DMS153 (cell line): ENCODE measurements around the gene CD200.

Experiments used
- DNase-seq: peaks from one replicate; lab custom pipeline; 2025; lab: John Stamatoyannopoulos, UW

Gene CD200, protein sequence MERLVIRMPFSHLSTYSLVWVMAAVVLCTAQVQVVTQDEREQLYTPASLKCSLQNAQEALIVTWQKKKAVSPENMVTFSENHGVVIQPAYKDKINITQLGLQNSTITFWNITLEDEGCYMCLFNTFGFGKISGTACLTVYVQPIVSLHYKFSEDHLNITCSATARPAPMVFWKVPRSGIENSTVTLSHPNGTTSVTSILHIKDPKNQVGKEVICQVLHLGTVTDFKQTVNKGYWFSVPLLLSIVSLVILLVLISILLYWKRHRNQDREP

DNA sequence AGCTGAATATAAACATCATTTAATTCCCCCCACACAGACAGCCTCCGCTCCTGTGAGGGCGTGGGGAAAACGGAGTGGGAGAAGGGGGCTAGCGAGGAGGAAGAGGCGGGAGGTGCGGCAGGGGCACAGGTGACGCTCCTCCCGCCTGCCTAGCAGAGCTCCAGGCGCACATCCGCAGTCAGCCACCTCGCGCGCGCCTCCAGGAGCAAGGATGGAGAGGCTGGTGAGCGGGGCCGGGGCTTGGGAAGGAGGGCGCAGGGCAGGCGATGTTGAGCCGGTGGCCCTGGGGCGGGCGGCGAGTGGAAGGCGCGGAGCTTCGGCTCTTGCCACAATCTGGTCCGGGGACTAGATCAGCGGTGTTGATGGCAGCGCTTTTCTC, at the start of gene CD200:
Gene CD200, plus strand, starts transcription at position 155 of the 379 bp plus-strand sequence. Its CDS starts 57 bp downstream, at position 212.
- DNase-seq, result peak; percentile 65

DNA sequence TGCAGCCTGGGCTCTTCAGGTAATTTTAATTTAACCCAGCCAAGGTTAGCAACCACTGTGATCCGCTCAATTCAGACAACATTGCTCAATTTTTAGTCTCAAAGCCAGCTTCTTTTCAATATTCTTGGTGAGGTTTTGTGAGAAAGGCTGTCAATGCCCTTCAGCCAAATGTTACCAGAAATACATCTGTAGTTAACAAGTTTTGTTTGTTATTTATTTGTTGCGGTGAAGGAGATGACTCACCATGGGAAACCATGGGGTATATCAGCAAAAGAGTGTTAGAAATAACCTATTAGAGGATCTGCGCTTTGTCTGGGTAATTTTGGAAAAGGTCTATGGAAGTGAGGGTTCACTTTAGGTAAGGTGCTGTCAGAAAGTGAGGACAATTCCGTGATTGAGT, 43.9 kb upstream of the CD200 start:
- DNase-seq, result no peak

DNA sequence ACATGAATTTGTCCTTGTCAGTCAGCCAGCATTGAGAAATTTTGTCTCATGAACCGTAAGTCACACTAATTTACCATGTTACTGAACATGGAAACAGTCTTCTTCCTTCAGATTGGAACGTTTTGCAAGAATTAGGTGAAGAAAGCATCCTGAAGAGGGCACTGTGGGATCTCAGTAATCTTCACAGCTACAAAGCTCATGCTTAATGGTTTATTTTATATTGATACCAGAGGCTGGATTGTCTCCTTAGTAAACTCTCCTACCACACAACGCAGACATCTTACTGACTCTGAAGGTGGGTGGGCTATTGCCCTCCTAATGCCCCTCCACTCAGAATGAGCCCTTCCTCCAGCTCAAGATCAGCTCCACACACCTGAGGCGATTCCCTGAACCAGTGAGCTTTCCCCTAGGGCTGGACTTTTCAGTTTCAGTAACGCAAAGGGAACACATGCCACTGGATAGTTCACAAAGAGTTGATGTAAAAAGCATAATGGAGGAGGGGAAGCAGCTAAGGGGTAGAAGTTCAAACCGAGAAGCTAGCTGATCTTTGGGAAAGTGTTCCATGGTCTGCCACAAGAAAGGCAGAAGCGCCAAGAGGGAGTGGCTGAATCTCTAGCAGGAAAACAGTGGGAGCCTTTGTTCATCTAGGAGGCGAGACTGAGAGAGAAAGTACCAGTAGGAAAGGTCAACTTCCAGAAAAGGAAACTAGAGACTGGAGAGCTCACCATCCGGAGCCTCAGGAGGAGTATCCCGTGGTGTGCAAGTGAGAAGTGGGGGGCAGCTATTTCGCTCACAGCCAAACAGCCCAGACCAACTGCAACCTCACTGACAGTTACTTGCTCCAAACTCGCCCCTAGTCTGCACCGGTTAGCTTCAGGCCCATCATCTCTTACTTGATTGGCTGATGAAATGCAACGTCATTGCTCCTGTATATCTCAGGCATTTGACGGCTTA, 39.3 kb upstream of the CD200 start, which contains the start of gene SLC9C1:
Gene SLC9C1, minus strand, starts transcription at position 849 of the 954 bp plus-strand sequence. CDS start 7,425 bp downstream, outside the sequence.
- peak; percentile 62 for DNase-seq

DNA sequence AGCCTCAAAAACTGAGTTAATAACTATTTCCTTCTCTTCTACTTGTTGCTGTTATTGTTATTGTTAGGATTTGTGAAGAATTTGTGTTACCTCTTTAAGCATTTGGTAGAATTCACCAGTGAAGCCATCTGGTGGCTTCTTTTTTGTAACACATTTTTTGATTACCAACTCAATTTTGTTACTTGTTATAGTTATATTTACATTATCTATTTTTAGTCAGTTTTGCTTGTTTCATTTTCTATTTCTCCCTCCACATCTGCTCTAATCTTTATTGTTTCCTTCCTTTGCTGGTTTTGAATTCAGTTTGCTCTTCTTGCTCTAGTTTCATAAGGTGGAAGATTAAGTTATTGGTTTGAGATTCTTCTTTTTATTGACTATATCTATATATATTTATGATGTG, 35.2 kb upstream of the CD200 start:
- DNase-seq, result no peak

DNA sequence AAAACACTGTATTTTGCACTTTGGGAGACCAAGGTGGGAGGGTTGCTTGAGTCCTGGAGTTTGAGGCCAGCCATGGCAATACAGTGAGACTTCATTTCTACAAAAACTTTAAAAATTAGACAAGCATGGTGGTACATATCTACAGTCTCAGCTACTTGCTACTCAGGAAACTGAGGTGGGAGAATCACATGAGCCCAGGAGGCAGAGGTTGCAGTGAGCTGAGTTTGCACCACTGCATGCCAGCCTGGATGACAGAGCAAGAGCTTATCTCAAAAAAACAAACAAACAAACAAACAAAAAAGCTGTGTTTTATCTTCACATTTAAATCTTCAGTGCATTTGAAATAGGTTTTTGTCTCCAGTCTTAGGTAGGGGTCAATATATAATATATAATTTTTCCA, 34.2 kb upstream of the CD200 start:
- DNase-seq, result no peak

DNA sequence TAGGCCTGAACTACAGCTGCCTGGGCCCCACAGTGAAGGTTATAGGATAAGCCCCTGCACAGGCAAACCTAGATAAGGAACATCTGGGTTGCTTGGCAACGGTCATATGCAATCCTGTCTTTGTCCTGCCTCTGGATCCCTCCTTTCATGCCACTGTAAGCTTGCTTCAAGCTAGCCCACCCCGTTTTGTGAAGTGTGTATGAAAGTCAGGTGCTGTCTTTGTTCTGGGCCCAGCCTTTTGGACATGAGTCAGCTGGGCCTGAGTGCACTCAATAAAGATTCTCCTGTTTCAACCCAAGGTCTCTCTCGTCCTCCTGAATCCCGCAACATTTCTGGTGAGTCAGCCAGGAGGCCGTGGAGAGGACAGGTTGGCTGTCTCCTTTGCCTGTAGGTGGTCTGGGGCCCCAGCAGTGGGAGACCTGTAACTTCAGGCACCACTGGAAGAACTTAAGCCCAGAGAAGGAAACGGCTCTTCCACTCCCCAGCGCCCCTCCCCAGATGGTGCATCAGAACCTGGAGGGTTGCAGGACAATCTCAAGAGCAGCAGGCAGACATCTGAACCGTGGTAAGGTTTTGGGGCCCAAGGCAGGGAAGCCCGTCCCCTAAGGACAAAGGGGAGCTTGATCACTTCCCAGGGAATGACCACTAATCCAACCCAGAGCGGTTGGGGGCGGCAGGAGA, 30.7 kb upstream of the CD200 start:
- no peak for DNase-seq

DNA sequence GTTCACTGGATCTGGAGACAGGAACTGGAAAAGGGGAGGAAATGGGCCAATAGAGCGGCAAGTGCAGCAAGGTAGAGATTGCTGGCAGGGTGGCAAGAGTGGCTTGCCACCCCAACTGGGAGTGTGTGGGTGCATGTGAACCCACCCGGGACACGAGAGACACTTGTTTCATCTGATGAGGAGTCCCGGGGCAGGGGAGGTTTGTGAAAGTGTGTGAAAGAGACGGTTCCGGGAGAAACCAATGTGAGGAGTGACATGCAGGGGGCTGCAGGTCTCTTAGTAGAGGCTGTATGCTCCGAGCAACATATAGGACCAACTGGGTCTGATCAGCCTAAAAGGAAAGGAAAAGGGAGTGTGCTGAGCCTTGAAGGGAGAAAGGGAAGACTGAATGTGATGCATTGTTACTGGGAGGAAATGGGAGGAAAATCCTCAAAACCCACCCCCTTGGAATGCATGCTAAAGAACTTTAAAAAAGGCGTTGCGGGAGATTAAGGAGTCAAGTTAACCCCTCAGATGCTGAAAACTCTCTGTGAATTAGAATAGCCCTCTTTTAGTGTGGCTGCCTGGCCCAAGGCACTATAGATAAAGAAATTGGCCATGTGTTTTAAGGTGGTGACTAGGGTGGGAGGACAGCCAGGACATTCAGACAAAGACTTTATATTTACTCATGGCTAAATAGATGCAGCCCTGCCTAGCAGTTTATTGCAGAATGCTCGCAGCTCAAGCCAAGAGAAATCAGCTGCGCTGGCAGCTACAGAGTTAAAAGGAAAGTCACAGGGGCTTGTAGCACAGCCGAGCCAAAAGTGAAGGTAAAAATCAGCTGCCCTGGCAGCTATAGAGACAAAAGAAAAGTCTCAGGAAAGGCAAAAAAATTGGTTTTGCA, 29.8 kb upstream of the CD200 start:
- no peak for DNase-seq

DNA sequence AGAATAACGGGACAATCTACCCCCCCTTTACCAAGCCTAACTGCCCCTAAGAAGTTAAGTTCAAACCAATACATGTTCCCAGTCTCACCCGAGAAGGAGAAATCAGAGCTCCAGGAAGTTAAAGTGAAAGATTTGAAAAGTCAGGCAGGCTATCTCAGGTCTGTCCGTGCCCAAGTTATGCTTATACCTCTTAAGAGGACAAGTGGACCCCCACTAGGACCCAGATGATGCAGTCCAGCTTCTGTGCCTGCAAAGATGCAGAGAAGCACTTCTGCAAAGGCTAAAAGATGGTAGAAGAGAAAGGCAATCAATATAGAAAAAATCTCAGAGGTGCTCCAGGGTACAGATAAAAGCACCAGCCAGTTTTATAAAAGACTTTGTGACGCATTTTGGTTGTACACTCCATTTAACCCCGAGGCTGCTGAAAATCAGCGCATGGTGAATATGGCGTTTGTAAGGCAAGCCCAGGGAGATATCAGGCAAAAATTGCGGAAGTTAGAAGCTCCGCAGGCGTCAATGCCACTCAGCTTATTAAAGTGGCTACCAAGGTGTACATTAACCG, 29.1 kb upstream of the CD200 start:
- no peak for DNase-seq

DNA sequence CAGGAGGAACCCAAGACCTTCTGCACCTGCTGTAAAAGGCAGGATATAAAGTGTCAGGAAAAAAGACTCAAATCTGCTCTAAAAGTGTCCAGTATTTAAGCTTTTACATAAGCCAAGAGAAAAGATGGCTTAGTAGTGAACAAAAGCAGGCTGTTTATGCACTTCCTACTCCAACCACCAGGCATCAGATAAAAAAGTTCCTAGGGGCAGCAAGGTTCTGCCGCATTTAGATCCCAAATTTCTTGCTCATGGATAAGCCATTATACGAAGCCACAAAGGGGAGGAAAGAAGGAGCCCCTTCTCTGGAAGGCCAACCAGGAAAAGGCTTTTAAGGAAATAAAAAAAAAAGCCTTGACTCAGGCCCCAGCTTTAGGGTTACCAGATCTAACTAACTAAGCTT, 28.3 kb upstream of the CD200 start:
- no peak for DNase-seq

DNA sequence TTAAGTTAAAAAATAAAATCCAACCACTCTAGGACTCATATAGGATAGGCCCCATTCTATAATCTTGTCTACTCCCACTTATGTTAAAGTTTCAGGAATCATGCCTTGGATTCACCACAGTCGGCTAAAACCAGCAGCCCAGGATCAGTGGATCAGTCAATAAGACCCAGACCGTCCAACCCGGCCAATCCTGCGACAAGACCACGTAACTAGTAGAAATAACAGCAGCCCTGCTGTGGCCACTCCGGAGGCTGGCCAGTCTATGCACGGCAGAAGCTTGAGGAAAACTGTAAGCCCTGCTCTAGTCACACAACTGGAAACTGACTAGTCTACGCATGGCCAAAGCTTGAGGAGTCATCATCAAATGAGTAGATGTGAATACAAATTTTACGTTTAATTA, 26.1 kb upstream of the CD200 start:
- no peak for DNase-seq

DNA sequence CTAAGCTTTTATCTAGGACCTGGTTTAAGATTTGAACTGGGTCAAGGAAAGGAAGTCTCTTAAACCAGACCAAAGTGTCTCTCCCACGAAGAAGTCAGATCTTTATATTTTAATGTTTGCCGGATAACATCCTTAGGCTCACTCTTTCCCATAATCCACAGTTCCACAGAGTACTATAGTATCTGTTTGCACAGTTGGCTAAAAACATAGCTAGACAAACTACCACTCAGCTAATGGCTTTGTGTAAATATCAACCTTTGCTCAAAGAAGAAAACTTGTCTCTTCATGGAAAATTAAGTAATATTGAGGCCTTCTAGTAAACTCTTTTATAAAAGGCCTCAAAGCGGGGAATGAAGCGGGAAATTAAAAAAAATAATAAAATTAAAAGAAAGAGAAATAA, 25.4 kb upstream of the CD200 start:
- no peak for DNase-seq

DNA sequence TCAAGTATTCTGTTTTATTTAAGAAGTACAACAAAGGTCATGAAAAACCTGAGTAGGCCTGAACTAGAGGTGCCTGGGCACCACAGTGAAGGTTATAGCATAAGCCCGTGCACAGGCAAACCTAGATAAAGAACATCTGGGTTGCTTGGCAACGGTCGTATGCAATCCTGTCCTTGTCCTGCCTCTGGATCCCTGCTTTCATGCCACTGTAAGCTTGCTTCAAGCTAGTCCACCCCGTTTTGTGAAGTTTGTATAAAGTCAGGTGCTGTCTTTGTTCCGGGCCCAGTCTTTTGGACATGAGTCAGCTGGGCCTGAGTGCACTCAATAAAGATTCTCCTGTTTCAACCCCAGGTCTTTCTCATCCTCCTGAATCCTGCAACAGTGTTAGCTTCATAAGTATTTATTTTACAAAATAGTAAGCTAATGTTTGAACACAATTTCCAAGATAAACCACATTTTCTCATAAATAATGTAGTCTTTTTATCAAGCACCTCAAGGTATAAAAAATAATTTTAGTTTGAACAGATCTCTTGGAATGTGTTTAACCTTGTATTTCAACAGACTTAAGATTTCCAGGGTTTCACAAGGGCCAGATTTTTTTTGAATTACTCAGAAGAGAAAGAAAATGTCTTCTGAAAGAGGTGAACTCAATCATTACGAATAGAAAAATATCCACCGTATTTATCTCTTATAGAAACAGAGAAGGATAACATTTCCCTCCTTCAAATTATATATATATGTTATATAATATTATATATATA, 24.6 kb upstream of the CD200 start:
- peak; percentile 82 for DNase-seq

DNA sequence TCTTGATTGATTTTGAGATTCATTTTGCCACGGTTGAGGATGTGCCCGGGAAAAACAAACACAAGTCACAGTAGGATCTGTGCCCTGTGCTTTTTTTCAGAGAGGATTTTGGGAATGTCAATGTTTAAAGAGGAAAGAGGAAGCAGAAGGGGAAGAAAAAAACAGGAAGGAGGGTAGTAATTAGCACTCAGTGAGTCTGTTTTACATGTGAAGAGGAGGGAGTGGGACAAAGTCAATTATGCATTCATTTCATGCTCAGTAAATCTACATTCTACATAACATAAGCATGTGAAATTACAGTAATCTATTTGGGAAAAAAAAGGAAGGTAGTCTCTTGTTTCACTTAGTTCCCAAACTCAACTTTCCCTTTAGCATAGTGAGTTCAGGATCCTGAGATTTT, 18.3 kb upstream of the CD200 start:
- no peak for DNase-seq

DNA sequence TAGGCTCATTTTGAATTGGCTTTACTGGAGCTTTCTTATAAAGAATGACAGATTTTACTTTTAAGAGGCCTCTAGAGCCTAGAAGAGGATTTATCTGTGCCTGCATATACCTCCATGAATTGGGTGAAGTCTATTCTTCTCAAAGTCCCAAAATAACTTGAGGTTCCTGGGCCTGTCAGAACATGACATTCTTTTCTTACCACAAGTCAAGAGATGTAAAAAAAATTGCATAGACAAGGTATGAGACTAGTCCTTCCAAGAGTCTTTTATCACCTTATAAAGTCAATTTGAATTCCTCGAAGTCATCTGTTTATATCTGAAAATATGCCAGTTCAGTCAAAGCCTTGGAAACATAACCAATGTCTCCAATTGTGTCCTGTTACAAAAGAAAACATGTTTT, 17.2 kb upstream of the CD200 start:
- no peak for DNase-seq

DNA sequence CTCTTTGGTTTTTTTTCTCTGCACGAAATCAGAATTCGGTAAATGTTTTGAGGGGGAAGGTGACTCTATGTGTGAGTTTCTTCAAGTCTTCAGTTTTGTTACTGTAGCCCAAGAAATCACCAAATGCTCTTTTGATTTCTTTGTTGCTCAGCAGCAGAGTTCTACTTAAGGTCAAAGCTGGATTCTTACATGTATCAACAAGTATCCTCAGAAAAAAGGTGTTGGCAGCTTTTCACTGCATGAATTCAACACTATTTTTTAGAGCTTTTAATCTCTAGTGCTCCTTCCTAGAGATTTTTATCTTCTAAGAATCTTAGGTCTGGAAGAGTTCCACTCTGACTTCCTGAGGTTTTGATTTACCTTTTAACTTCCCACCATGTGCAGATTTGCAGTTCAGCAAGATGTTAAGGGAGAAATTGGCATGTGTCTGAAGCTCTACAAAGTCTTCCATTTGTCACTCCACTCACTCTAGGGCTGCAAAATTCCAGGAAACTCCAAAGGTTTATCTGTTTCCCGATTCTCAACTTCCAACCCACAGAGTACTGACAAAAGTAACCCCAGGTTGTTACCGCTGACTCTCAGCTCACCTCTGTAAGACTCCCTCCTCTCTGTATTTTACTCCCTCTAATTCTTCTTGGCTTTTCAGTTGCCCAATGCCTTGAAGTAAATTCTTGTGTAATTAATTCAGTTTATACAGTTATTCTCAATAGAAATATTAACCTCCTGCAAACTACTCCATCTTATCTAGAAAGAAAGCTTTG, 13.3 kb upstream of the CD200 start:
- no peak for DNase-seq

DNA sequence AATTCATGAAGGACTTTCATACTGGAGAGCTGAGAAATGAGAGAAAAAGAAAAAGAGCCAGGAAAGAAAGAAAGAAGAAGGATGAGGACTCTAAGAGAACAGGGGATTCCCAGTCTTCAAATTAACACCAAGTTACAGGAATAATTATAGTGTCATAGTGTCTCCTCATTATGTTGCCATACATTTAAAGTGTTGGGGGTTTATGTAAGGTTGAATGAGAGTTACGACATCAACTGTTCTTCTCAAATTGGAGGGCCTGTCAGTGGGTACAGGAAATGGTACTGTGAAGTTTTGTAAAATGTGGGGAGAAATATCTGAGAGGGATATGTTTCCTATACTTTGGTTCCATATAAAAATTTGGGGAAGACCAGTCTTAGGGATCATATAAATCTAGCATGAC, 12.3 kb upstream of the CD200 start:
- DNase-seq, result no peak

DNA sequence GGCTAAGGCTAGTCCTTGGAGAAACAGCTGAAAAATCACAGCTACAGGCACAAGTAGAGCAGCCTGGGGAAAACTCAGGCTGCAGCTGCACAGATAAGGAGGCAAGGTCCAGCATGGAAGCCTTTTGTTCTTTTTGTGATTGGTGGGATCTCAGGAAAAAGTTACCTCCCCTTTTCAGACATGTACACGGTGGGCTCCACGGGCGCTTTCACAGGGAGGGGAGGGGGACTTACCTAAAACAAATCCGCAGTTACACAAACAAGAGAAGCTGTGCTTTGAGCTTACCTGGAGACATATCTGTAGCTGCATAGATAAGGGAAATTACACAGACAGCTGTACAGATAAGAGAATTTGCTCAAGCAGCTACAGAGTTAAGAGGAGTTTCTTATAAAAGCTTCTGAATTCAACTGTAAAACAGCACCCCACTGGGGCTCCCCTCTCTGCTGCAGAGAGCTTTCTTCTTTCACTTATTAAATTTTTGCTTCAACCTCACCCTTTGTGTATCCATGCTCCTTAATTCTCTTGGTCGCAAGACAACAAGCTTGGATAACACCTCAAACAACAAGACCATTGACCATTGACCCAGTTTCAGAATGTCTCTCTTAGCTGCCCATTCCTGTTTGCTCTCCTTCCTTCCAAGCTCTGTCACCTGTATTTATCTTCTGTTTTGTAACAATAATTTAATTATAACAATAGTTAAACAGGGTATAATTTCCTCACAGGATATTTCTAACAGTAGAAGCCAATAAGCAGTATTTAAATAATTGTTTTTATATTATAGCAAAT, 10.9 kb upstream of the CD200 start:
- no peak for DNase-seq

DNA sequence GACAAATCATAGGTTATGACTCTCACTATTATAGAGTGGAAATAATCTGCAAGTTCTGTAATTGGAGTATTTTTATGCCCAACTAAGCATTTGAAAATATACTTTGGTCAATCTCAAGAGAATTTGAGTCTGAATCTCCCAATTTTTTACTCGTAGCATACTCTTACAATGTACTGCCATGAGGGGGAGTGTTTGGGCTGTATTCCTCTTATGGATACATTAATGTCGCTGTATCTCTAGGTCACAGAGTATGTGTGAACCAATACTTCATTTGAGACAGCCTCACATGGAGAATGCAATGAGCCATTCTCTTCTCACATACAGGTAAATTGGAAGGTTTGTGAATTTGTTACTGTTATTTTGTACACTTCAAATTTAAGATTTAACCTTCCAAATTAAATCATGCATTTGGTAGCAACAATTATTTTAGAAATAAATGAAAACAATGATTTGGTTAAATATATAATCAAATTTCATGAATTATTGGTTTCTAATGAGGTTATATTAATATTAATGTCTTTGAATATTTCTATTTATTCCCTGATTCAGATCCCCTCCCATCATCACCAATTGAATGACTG, 5.5 kb upstream of the CD200 start:
- DNase-seq, result peak; percentile 61

DNA sequence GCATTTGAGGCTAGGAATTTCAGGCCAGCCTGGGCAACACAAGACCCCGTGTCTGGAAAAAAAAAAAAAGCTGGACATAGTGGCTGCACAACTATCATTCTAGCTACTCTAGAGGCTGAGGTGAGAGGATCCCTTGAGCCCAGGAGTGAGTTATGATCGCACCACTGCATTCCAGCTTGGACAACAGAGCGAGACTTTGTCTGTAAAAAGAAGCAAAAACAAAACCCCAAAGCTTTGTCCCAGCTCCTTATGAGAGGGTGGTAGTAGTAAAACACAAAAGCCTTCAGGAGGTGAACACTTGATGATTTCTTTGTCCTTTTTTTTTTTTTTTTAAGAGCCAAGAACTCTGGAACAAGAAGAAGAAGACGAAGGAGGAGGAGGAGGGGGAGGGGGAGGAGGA, 1.1 kb upstream of the CD200 start:
- no peak for DNase-seq
